Spinal cord (tissue), 10 donors: ENCODE data around the gene KISS1R. TPM values are rescaled to one million over a fixed set of nuclear protein-coding genes. Genes with fewer than 3 reads are reported as not detected.

Experiments used
- DNase-seq, 6 donors: peaks; one replicate each; pipeline versions ENCODE4 v3.0.0 to v3.0.0-alpha.2; 2013 to 2015; ENCODE audit warnings: low spot score in 6 of 6, low read depth in 4 of 6
- H3K27ac ChIP-seq: one replicate; pipeline ENCODE4 v1.5.1; 2013; ENCODE audit warnings: low read depth, low read length, control low read depth
- H3K27me3 ChIP-seq: one replicate; pipeline ENCODE4 v1.6.1; 2013; ENCODE audit warnings: low read length; ENCODE audit not compliant: control insufficient read depth, insufficient read depth
- H3K36me3 ChIP-seq: one replicate; pipeline ENCODE4 v1.6.1; 2013; ENCODE audit warnings: low read length; ENCODE audit not compliant: control insufficient read depth, insufficient read depth
- H3K4me1 ChIP-seq: one replicate; pipeline ENCODE4 v1.6.1; 2013; ENCODE audit warnings: low read length; ENCODE audit not compliant: control insufficient read depth, insufficient read depth
- H3K4me3 ChIP-seq: one replicate; pipeline ENCODE4 v1.5.1; 2013; ENCODE audit warnings: low read depth, low read length, control low read depth
- H3K9me3 ChIP-seq: one replicate; pipeline ENCODE4 v1.6.1; 2013; ENCODE audit warnings: low read length; ENCODE audit not compliant: control insufficient read depth, insufficient read depth
- WGBS: methylation state at CpG from one replicate; pipeline ENCODE4 v1.1.5; 2013; ENCODE audit warnings: missing lambda C conversion rate; ENCODE audit not compliant: insufficient coverage; 5-methylcytosine and 5-hydroxymethylcytosine counted together
- polyA plus RNA-seq, 2 donors: library from polyadenylated mRNA; unstranded; fragments of 120-200 nt; gene quantifications; one replicate each; pipeline ENCODE4 v1.2.1, GENCODE V29; 2013; ENCODE audit not compliant: insufficient read length in 2 of 2
- total RNA-seq, 2 donors: library from RNA; depleted of rRNA in 1 of 2; stranded (reverse); fragments of 120-200 nt in 1 of 2; fragments of >200 nt in 1 of 2; gene quantifications; one replicate each; pipeline versions ENCODE4 v1.2.3 to v1.2.4, GENCODE V29; 2013 to 2014
- donor health status: healthy.

KISS1R gene
- total and polyA plus RNA-seq, 4 donors = 0.50 to 2.7 (median 2.2) TPM

GRCh38 chr19:928471-929202 lies 11.5 kb downstream of the KISS1R start:
- Histone ChIP-seq H3K27me3 (no peaks in the 10 kb centered on the region), H3K4me3 (no peak overlapping the region), H3K4me1 (peaks cover 48% of the 10 kb centered on the region), H3K27ac (no peak overlapping the region), H3K9me3 (no peaks in the 10 kb centered on the region), H3K36me3 (peaks cover 53% of the 10 kb centered on the region)
- DNase-seq = no peak
- WGBS = 85% methylated on average over 16 of the region's 18 CpGs

GRCh38 chr19:929203-929890 lies 12.2 kb downstream of the KISS1R start:
- WGBS = 91% methylated on average over 32 of the region's 51 CpGs

GRCh38 chr19:929891-930258 lies 12.7 kb downstream of the KISS1R start:
- no peak overlapping the region for H3K27ac ChIP-seq
- peaks cover 65% of the 10 kb centered on the region for H3K36me3 ChIP-seq
- no peaks in the 10 kb centered on the region for H3K9me3 ChIP-seq
- no peak overlapping the region for H3K4me3 ChIP-seq
- WGBS = 92% methylated on average over 6 of the region's 6 CpGs
- DNase-seq = no peak
- H3K4me1 ChIP-seq = peaks cover 54% of the 10 kb centered on the region
- H3K27me3 ChIP-seq = no peaks in the 10 kb centered on the region

More at GRCh38 chr19:929203-929890, 12.2 kb downstream of the KISS1R start:
- Histone ChIP-seq H3K27me3 (no peaks in the 10 kb centered on the region), H3K36me3 (peaks cover 60% of the 10 kb centered on the region), H3K27ac (no peak overlapping the region), H3K4me3 (no peak overlapping the region), H3K4me1 (peaks cover 54% of the 10 kb centered on the region), H3K9me3 (no peaks in the 10 kb centered on the region)
- no peak for DNase-seq

GRCh38 chr19:931860-932647 lies 14.9 kb downstream of the KISS1R start:
- no peaks in the 10 kb centered on the region for H3K27me3 ChIP-seq
- H3K36me3 ChIP-seq = peaks cover 71% of the 10 kb centered on the region
- H3K9me3 ChIP-seq = no peaks in the 10 kb centered on the region
- H3K4me1 ChIP-seq = peaks cover 51% of the 10 kb centered on the region
- no peak for DNase-seq
- H3K4me3 ChIP-seq = no peak overlapping the region
- no peak overlapping the region for H3K27ac ChIP-seq
- WGBS = 79% methylated on average over 18 of the region's 32 CpGs

GRCh38 chr19:932648-933552 lies 15.8 kb downstream of the KISS1R start:
- H3K36me3 ChIP-seq = peaks cover 69% of the 10 kb centered on the region
- H3K27me3 ChIP-seq = no peaks in the 10 kb centered on the region
- H3K27ac ChIP-seq = peak overlapping the region; percentile 57
- no peaks in the 10 kb centered on the region for H3K9me3 ChIP-seq
- no peak overlapping the region for H3K4me3 ChIP-seq
- 61% methylated on average over 54 of the region's 54 CpGs for WGBS
- peak in 1 of 6 donors; percentile 70 for DNase-seq
- H3K4me1 ChIP-seq = peaks cover 43% of the 10 kb centered on the region

- WGBS = 73% methylated on average over 9 of the region's 14 CpGs
- H3K27me3 ChIP-seq = no peaks in the 10 kb centered on the region
- no peak overlapping the region for H3K4me3 ChIP-seq
- H3K36me3 ChIP-seq = peaks cover 68% of the 10 kb centered on the region
- no peak for DNase-seq
- H3K27ac ChIP-seq = peak overlapping the region; percentile 57
- H3K4me1 ChIP-seq = peaks cover 37% of the 10 kb centered on the region
- no peaks in the 10 kb centered on the region for H3K9me3 ChIP-seq
These were observed 16.4 kb downstream of the KISS1R start for GRCh38 chr19:933553-933882.

GRCh38 chr19:934197-934840 lies 17.2 kb downstream of the KISS1R start:
- H3K4me3 ChIP-seq = no peak overlapping the region
- no peak for DNase-seq
- 90% methylated on average over 27 of the region's 29 CpGs for WGBS
- no peaks in the 10 kb centered on the region for H3K27me3 ChIP-seq
- H3K27ac ChIP-seq = peak overlapping the region; percentile 40
- peaks cover 35% of the 10 kb centered on the region for H3K4me1 ChIP-seq
- H3K36me3 ChIP-seq = peaks cover 65% of the 10 kb centered on the region
- no peaks in the 10 kb centered on the region for H3K9me3 ChIP-seq

GRCh38 chr19:934865-935479 lies 17.8 kb downstream of the KISS1R start:
- H3K9me3 ChIP-seq = no peaks in the 10 kb centered on the region
- H3K27me3 ChIP-seq = no peaks in the 10 kb centered on the region
- peaks cover 64% of the 10 kb centered on the region for H3K36me3 ChIP-seq
- WGBS = 31% methylated on average over 31 of the region's 31 CpGs
- H3K27ac ChIP-seq = peak overlapping the region; percentile 40
- H3K4me3 ChIP-seq = no peak overlapping the region
- peaks cover 42% of the 10 kb centered on the region for H3K4me1 ChIP-seq
- peak in 2 of 6 donors; percentile 50 to 80 for DNase-seq
